H4 (cell line): ENCODE results near the gene CDH4. TPM values are rescaled to one million over a fixed set of nuclear protein-coding genes. Genes with fewer than 3 reads are reported as not detected.

ENCODE experiments used
- DNase-seq: peaks from one replicate; pipeline ENCODE4 v3.0.0-alpha.2; 2015; ENCODE audit warnings: low spot score
- total RNA-seq: library from RNA; depleted of rRNA; stranded (reverse); fragments of >200 nt; shearing (Covaris generic); gene quantifications from 2 replicates; pipeline ENCODE4 v1.2.3, GENCODE V29; 2014

The CDH4 gene
- total RNA-seq, 1 experiment from 2014 or later = 0.14 TPM

DNA sequence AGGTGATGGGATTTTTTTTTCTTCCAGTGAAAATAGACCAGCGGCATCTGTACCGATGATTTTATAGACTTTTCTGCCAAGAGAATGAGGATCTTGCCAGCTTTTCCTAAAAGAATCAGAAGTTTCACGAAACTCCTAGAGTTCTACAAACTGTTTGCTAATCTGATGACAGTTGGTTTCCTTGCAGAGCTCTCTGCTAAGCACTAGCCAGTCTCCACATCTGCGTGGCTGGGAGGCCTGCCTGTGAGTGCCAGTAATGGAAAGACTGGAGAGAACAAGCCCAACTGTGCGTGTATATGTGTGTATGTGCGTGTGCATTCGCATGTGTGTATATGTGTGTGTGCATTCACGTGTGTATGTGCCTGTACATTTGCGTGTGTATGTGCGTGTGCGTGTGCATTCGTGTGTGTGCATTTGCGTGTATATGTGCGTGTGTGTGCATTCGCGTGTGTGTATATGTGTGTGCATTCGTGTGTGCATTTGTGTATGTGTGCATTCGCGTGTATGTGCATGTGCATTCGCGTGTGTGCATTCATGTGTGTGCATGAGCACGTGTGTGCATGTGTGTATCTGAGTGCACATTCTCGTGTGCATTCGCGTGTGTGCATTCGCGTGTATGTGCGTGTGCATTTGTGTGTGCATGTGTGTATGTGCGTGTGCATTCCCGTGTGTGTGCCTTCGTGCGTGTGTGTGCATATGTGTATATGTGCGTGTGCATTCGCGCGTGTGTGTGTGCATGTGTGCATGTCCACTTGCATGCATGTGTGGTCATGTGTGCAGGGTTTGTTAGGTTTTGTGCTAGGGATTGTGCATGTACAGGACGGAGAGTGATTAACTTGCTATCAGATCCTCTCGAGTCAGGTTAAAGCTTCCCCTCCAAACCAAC is 434.2 kb downstream of the CDH4 start:
- DNase-seq = no peak

DNA sequence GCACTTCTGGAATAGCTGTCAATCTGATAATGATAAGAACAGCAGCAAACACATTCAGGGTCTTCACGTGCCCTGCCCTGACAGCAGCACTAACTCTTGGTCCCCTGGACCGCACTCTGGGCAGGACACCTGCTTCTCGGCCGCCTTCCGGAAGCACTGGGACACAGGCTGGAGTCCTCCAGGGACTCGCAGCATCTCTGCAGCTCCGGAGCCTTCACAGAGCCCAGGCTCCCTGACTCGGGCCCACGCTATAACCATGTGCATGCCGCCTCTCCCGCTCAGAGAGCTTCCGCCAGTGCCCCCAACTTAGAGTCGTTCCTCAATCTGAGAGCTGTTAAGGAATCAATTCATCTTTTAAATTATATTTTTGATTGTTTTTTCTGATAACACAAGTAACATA is 436.4 kb downstream of the CDH4 start:
- DNase-seq = no peak

DNA sequence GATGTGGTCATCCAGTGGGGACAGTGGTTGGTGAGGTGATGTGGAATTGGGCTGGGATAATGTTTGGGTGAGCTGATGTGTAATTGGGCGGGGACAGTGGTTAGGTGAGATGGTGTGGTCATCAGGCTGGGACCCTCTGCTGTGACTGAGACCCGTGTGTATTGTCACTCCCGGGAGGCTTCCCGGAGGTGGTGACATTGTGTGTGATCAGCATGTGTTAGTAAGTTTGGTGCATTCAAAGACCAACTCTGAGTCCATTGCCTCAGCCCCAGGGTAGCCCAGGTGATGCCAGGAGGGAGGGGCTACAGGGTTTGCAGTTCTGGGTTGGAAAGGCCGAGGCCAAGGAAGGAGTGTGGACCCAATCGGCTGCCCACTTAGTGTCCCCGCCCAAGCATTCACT is 438.1 kb downstream of the CDH4 start:
- no peak for DNase-seq

- DNase-seq = no peak
Observed at GRCh38 chr20:61690993-61691838, 439.2 kb downstream of the CDH4 start.

DNA sequence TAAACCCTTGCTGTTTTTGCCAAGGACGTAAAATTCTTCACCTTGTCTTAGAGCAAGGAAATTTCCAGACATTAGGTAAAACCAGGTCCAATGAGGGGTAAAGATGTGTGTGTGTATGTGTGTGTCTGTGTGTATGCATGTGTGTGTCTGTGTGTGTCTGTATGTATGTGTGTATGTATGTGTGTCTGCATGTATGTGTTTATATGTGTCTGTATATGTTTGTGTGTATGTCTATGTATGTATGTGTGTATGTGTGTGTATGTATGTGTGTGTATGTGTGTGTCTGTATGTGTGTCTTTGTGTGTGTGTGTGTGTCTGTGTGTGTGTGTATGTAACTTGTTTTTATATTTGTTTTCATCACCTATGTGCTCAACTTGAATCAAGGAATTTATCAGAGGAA is 439.9 kb downstream of the CDH4 start:
- no peak for DNase-seq

DNA sequence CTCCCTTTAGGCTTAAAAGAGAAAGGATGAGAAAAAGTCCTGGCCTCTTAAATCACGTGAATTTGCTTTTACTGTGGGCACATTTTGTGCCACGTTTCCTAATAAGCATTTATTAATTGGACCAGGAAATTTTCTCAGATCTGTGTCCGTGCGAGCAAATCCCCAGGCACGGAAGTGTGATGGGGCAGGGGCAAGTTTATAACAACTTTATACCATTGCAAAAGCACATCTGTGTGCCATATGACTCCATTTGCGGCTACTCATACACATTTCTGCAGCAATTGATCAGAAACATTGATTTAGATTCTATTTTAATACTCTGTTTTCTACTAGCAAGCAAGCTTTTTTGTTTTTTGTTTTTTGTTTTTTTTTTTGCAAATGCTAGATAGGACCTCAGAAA is 440.4 kb downstream of the CDH4 start:
- DNase-seq = no peak

GRCh38 chr20:61693055-61693600 is 441.1 kb downstream of the CDH4 start:
- DNase-seq = no peak

GRCh38 chr20:61694682-61695081 is 442.6 kb downstream of the CDH4 start:
- DNase-seq = no peak

DNA sequence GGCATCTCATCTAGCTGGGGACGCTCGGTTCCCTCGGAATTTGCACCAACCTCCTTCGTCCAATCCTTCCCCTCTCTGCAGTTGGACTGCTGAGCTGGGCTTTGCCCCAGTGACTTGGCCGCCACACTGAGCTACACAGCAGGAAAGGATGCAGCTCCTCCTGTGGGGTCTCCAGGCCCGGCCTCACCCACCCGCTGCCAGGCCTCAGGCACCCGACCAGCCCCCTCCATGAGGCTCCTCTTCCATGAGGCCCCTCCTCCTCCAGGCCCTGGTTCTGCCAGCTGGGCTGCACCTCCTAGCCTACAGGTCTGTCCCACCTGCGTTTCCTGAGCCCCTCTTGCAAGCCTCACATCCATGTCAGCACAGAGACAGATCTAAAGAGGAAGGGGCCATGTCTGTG is 443.7 kb downstream of the CDH4 start:
- DNase-seq = no peak

GRCh38 chr20:61696181-61696735 is 444.2 kb downstream of the CDH4 start:
- DNase-seq = no peak

DNA sequence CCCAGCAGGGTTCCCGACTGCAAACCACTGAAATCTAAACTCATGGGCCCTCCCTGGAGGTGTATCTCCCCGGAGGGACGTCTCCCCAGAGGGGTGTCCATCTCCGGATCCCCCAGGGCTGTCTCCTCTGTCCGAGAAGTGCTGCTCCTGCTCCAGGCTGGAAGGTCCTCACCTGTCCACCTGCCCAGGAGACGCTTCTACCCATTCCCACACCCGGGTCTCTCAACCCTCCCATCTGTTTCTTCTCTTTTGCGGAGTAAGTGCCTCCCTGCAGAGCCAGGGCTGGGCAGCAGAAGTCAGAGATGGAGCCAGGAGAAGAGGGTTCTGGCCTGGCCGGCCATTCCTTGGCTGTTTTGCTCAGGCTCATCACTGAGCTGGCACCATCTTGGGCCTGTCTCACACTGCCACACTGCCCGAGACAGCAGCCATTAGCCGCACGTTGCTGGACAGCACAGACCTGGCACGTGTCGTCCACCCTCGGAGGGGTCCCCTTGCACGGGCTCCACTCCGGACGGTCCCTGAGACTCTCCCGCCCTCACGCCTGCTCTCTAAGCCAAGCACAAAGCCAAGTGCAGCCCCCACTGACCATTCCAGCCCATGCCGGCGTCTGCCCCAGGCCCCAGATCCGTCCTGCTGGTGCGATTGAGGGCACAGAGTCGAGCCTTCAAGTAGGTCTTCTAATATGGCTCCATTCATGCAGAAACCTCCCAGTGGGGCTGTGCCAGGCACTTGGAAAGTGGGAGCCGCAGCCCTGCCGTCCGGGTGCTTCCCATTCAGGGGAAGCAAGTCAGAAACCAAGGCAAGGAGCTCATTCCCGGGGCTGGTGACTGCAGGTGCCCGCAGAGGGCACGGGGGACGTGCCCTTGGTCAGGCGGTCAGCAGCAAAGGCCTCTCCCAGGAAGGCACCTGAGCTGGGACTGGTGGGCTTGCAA is 445.9 kb downstream of the CDH4 start:
- no peak for DNase-seq

GRCh38 chr20:61698598-61699494 is 446.8 kb downstream of the CDH4 start:
- no peak for DNase-seq

- DNase-seq = no peak
Observed at GRCh38 chr20:61699495-61700374, 447.7 kb downstream of the CDH4 start.

- DNase-seq = no peak
Observed at GRCh38 chr20:61700595-61701140, 448.6 kb downstream of the CDH4 start.

DNA sequence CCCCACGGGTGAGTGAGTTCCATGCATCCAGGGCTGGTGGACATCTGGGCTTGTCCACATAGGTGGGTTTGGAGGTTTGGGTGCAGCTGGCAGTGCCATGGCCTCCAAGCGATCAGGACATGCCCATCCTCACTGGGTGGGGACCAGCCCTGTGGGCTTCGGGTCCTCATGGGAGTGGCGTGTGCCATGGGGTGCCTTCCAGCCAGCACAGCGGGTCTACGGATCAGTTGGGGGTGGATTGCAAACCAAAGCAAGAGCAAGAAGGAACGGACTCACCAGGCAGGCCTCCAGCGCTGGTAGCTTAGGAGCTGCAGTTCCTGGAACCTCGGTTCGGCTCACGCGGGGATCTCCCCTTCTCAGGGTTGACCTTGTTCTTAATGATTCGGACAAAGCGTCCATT is 449.3 kb downstream of the CDH4 start:
- DNase-seq = no peak

DNA sequence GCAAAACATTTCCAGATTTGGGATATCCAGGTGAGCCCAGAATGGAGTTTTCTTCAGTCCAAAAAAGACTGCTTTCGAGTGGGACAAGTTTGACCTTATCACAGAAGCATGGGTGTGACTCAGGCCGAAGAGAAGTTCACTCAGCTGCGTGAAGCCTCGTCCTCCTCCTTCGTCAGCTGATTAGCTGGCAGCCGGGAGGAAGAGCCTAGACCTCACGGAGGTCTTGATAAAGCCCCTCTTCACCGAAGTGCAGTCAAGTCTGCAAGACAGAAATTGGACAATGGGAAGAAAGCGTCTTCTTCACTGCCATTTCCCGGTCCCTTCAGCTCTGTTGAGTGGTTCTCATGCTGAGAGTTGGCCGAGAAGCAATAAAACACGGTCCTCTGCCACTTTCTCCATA is 449.7 kb downstream of the CDH4 start:
- DNase-seq = no peak

DNA sequence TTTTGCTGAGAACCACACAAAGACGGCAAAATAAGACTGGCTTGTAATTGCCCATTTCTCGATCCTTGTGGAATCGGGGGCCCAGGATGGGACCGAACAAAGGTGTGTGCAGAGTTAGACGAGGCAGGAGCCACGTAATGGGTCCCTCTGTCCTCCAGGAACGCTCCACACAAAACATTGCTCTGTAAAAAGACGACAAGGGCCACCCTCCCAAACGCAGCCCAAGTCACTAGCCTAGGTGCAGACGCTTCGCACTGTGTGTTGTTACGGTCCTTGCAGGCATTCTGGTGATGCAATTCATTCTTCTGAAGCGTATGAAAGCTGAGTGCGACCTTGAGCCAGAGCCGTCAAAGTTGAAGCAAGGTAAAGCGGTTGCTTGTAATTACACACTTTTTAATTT is 450.2 kb downstream of the CDH4 start:
- DNase-seq = no peak

DNA sequence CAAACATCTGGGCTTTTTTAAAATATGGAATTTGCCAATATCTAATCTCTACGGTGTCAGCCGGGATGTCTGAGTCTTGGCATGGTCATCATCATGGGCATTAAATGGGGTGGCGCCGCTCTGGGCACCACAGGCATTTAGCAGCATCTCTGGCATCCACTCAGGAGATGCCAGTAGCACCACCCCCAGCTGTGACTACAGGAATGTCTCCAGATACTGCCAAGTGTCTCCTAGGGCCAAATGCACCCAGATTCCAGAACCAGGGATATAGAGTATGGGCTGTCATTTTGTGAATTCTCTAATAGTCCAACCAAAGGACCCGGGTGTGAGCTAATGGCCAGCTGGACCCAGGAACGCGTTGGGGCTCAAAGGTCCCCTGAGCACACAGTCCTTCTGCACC is 452.6 kb downstream of the CDH4 start:
- no peak for DNase-seq
